ENCODE measurements around the gene LBHD2.
"Not testable (repeated sequence)": the region's sequence is repeated elsewhere in the genome, so short reads cannot be mapped to it uniquely, and the experiment has no call there.

The LBHD2 gene

DNA sequence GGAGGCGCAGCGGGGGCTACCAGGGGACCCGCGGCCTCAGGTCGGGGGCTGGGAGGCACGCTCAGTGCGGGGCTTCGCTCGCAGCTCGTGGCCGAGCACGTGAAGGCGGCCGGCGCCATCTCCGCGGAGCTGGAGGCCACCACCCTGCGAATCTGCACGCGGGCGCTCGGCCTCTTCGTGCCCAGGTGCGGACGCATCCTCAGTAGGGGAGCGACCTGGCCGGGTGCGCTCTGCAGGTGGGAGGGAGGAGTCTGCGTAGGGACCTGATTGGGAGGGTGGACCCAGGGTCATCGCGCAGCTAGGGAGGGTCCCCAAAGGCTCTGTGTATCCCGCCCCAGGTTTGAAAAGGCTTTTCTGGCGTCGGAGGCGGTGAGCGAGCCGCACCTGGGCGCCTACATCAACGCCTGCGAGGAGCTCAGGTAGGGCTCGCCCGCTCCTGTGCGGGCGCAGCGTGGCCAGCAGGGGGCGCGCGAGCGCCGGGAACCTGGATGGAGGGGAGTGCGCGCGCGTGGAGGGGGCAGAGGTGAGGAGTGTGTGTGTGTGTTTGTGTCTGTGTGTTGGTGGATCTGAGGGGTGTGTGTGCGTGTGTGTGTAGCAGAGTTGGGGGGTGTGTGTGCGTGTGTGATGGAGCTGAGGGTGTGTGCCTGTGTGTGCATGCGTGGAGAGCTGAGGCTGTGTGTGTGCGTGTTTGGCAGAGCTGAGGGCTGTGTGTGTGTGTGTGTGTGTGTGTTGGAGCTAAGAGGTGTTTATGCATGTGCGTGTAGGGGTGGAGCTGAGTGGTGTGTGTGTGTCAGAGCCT, 20.8 kb downstream of the LBHD2 start:
- DNase-seq = peak; percentile 62

DNA sequence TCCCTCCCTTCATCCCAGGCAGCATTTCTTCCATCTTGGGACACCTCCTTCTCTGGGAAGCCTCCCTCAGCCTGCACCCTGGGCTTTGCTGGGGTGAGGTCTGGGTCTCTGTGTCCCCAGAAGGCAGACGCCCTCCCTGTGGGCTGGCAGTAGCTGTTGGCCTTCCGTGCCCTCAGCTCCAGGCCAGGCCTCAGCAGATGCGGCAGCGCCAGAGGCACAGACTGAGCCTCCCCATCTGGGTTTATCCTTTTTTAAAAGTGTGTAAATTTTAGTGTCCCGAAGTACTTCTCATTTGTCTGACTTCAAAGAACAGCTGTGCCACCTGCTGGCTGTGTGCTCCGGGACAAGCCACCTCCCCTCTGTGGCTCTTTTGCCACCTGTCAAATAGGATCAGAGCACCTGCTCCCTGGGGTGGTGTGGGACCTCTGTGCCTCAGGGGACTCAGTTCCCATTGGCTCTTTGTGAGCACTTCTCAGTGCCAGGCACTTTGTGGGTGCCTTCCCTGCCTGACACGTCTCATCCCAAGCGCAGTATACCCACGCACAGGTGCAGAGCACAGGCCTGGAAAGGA, 21.7 kb downstream of the LBHD2 start:
- no peak for DNase-seq

DNA sequence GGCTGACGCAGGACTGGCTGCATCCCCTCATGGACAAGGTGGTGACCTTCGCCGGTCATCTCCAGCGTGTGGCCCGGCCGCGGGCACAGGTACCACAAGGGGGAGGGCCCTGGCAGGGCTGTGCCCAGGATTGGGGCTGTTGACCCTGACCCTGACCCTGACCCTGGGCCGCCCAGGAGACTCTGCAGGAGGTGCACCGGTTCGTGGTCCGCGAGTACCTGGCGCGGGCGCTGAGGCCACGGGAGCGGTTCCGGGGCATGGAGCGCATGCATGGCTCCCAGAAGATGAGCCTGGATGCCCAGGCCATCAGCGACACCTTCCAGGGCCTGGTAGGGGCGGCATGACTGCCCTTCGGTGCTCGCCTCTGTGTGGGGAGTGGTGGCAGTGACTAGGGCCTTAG, 23.4 kb downstream of the LBHD2 start:
- no peak for DNase-seq

DNA sequence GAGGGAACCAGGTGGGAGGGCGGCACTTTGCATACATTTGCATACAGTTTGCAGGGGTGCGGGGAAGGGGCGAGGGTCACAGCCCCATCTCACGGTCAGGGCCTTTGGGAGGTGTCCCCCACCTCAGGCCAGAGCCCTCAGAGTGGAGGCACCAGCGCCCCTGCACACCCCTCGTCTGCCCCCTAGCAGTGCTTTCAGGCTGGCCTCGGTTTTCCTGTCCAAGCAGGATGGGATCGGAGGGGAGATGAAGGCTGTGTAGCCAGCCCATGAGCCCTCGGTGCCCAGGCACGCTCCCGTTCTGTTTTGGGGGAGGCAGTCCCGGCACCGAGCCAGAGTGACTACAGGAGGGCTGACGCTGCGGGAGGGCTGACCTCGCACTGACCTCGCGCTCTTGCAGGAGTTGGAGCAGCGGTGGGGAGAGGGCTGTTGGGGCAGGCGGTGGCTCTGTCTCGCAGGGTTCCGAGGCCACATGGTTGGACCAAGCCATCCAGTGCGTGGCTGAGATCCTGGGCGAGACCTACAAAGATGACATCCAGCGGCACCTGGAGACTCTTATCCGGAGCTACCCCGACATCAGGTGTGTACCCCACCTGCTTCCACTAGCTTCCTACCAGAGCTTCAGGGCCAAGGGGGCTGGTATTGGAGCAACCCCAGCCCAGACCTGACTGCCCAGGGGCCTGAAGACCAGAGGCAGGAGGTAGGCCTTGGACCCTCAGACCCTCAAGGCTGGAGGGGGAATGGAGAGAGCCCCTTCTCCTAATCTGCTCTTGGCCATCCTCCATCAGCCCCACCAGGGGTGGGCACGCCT, 24.1 kb downstream of the LBHD2 start:
- no peak for DNase-seq

DNA sequence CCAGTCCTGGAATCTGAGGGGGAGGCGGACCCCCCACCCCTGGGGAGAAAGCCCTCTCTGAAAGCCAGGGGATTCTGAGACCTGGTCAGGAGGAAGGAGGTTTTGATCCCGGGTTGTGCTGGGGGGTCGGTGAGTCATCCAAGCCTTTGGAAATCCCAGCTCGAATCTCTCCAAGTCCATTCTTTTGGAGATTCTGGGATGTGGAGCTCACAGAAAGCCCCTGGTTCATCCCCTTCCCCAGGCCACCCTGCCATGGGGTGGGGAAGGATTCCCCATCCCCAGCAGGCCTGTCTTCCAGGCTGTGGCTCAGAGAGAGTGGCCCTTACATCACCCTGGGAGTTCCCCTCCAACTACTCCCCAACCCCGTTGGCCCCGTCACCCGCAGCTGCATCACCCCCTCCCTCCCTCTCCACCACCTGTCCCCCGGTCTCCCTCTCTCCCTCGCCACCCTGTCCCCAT, 24.8 kb downstream of the LBHD2 start:
- no peak for DNase-seq

- DNase-seq = no peak
These were observed 25.8 kb downstream of the LBHD2 start for GRCh38 chr14:103109535-103110441.

GRCh38 chr14:103110681-103111231, 26.7 kb downstream of the LBHD2 start:
- no peak for DNase-seq

GRCh38 chr14:103111232-103111868, 27.3 kb downstream of the LBHD2 start:
- DNase-seq = no peak

- DNase-seq = no peak
These were observed 28.6 kb downstream of the LBHD2 start for GRCh38 chr14:103112400-103113243.

DNA sequence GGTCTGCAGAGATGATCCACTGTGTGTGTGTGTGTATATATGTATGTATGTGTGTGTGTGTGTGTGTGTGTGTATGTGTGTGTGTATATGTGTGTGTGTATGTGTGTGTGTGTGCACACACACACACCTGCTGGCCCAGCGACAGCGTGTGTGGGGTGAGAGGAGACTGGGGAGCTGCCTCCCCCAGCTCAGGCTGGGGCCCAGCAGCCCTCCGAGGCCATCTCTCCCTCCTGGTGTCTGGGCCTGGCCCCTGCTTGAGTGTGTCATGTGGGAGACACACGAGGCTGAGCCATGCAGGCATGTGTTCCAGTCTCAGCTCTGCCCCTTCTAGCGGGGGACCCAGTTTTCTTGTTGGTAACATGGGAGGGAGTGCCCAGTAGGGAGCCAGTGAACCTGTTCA, 29.3 kb downstream of the LBHD2 start:
- no peak for DNase-seq

DNA sequence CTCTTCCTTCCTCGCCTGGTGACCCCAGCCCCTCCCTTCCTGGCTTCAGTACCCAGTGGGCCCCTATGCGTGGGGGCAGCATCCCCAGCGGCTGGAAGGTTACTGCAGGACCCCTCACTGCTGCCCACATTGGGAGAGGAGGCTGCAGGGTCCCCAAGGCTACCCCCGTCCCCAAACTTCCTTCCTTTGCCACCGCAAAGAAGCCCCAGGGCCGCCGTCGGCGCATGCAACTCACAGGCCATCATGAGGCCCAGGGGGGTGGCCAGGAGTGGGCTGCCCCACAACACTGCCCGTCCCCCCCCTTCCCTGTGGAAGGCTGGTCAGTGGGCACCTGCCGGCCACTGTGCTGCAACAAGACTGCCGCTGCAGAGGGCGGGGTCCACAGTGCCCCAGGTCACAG, 29.8 kb downstream of the LBHD2 start:
- no peak for DNase-seq

- DNase-seq = not testable (repeated sequence)
These were observed 31.2 kb downstream of the LBHD2 start for GRCh38 chr14:103115086-103115679.

- DNase-seq = no peak
These were observed 32.0 kb downstream of the LBHD2 start for GRCh38 chr14:103115845-103116572.

DNA sequence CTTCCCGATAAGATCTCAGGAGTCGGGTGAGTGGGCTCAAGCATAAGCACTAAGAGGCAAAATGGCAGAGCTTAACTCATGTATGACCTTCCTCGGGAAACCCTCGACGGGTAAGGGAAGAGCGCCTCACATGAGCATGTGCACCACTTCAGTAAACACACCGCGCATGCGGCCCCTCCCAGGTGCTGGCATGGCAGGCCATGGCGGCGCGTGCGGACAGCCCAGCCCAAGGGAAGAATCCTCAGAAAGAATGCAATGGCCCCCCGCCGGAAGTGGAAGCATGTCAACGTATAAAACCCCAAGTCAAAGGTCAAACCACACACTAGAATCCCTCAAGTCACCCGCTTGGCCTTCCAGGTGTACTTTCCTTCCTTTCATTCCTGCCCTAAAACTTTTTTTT, 32.6 kb downstream of the LBHD2 start:
- no peak for DNase-seq

- not testable (repeated sequence) for DNase-seq
These were observed 33.5 kb downstream of the LBHD2 start for GRCh38 chr14:103117499-103117898.

- DNase-seq = no peak
These were observed 34.1 kb downstream of the LBHD2 start for GRCh38 chr14:103118018-103118662.

DNA sequence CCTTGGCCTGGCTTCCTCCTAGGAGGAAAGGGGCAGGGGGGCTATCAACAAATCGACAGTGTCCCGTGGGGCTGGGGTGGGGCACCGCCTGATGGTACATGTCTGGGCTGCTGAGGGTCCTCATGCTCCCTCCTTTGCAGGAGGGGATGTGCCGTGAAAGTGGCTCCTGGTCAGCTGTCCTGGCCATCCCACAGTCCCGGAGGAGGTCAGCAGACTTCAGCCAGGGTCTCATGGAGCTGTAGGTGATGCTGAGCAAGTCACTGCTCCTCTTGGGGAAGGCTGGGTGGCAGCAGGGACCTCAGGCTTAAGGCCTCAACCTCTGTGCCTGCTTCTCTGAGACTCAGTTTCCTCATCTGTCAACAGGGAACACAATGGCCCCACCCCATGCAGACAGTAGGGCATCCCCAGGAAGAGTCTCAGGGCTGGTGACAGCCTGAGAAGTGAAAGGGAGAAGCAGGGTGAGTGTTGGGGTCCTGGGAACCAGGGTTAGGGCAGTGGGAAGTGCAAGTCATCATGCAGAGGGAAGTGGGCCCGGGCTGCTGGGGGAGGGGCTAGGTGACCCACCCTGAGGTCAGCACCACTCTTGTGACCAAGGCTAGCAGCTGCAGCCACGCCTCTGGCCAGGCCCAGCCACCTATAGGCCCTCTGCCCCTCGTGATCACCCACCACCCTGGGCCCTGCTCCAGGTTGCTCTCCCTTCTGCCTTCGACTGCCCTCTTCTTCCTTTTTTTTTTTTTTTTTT, 34.8 kb downstream of the LBHD2 start:
- no peak for DNase-seq

GRCh38 chr14:103119527-103119926, 35.5 kb downstream of the LBHD2 start:
- DNase-seq = not testable (repeated sequence)

Data from central memory CD4-positive, alpha-beta T cell (primary cell).